Choroid plexus epithelial cell (primary cell): ENCODE measurements around the gene BAD.

Source experiments
- DNase-seq: peaks from one replicate; pipeline ENCODE4 v3.0.0-alpha.2; 2010; ENCODE audit warnings: low read depth
- H3K4me3 ChIP-seq: 2 replicates; pipeline ENCODE4 v1.5.1; 2011; ENCODE audit warnings: low read depth, mild to moderate bottlenecking, control low read depth, low read length, moderate library complexity
- CTCF ChIP-seq: conservative IDR thresholded peaks from 2 replicates; pipeline ENCODE4 v1.5.1; 2011; ENCODE audit warnings: low read depth, mild to moderate bottlenecking, control low read depth, inconsistent platforms, low read length, moderate library complexity

The BAD gene

GRCh38 chr11:64292460-64293254, 8.2 kb upstream of the BAD start:
- no peak overlapping the region for H3K4me3 ChIP-seq
- TF ChIP-seq CTCF, result no peak
- no peak for DNase-seq

- TF ChIP-seq CTCF, result no peak
- H3K4me3 ChIP-seq, result no peak overlapping the region
- DNase-seq, result no peak
These were observed 7.4 kb upstream of the BAD start for GRCh38 chr11:64291752-64292459.

GRCh38 chr11:64291262-64291751, 6.8 kb upstream of the BAD start, which contains the start of gene KCNK4:
KCNK4 (plus strand) TSS chr11:64291302; CDS start chr11:64293019, 1,717 bp downstream.
- no peak for TF ChIP-seq CTCF
- DNase-seq, result no peak
- H3K4me3 ChIP-seq, result no peak within 1 kb of the TSS

- DNase-seq, result no peak
- H3K4me3 ChIP-seq, result no peak overlapping the region
- TF ChIP-seq CTCF, result no peak
These were observed 6.1 kb upstream of the BAD start for GRCh38 chr11:64290352-64291261.

- no peak for TF ChIP-seq CTCF
- H3K4me3 ChIP-seq, result no peak overlapping the region
- DNase-seq, result no peak
These were observed 4.6 kb upstream of the BAD start for GRCh38 chr11:64289002-64289564.

GRCh38 chr11:64288353-64288750, 3.9 kb upstream of the BAD start:
- DNase-seq, result no peak
- no peak overlapping the region for H3K4me3 ChIP-seq
- TF ChIP-seq CTCF, result no peak
